Tibial artery (tissue), 4 donors: ENCODE data around the gene KRT37.

Source experiments
- DNase-seq, 2 donors: peaks; one replicate each; pipeline ENCODE4 v3.0.0-alpha.2; 2019
- H3K27ac ChIP-seq, 2 donors: fragments of 200-600 bp; sonication (generic) in 1 of 2; 1 replicate in 1 of 2; 2 replicates in 1 of 2; pipeline ENCODE4 v1.5.1; 2018 to 2019; ENCODE audit warnings: mild to moderate bottlenecking in 1 of 2
- H3K27me3 ChIP-seq, 2 donors: fragments of 200-600 bp; sonication (generic) in 1 of 2; one replicate each; pipeline versions ENCODE4 v1.5.1 to v1.6.0; 2016 to 2019
- H3K36me3 ChIP-seq, 3 donors: fragments of 200-600 bp; sonication (generic) in 2 of 3; one replicate each; pipeline ENCODE4 v1.5.1; 2016 to 2019; ENCODE audit warnings: mild to moderate bottlenecking in 2 of 3
- H3K4me1 ChIP-seq, 4 donors: fragments of 200-600 bp; sonication (generic) in 2 of 4; 1 replicate in 3 of 4; 2 replicates in 1 of 4; pipeline ENCODE4 v1.5.1; 2016 to 2019
- H3K4me3 ChIP-seq, 2 donors: fragments of 200-600 bp; sonication (generic) in 1 of 2; 1 replicate in 1 of 2; 2 replicates in 1 of 2; pipeline ENCODE4 v1.5.1; 2018 to 2019; ENCODE audit warnings: mild to moderate bottlenecking in 2 of 2
- H3K9me3 ChIP-seq, 3 donors: fragments of 200-600 bp; sonication (generic) in 1 of 3; one replicate each; pipeline ENCODE4 v1.5.1; 2016 to 2019
- intact Hi-C: fragments of 100-400 bp; cut with DNase I; formaldehyde crosslinking; loops from one replicate; pipeline ENCODE4 v1.15.0; 2023; ENCODE audit warnings: low total_unique reads
- TF ChIP-seq, protein P1 (sequence below), 2 experiments: fragments of 200-600 bp in 1 of 2; fragments of 450-650 bp in 1 of 2; IDR thresholded peaks; one replicate each; pipeline ENCODE4 v1.5.1; 2017 to 2019; ENCODE audit warnings: antibody characterized with exemption in 2 of 2, mild to moderate bottlenecking in 1 of 2, moderate library complexity in 1 of 2

KRT37 gene

DNA sequence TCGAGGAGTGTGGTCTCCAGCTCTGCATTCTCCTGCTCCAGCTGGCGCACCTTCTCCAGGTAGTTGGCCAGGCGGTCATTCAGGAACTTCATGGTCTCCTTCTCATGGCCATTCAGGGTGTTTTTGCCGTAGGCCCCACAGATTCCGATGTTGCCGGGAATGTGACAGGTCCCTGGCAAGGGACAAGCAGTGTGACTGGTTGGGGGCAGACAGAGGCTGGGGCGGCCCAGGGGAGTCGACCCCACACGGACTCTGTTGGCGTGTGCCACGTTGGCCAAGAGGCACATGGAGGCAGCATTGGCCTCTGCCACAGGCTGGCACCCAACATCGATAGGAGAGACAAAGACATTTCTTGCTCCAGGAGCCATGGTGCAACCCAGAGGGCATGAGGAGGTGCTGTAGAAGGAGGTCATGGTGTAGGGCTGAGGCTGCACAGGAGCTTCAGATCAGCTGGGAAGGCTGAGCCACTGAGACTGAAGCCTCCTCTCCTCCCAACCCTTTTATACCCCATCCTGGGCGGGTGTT, at the start of gene KRT37:
KRT37 (minus strand) TSS at position 475 of the 525 bp plus-strand sequence; CDS start at position 413, 62 bp downstream.
- intact Hi-C loops: no loop called here

GRCh38 chr17:41468346-41468745, 44.0 kb upstream of the KRT37 start:
- no peak overlapping the region for H3K4me3 ChIP-seq
- peaks cover 0 to 10% of the 10 kb centered on the region in 2 donors for H3K27me3 ChIP-seq
- no peak for DNase-seq
- peaks cover 0 to 6% (median 0%) of the 10 kb centered on the region in 3 donors for H3K9me3 ChIP-seq
- no peaks in the 10 kb centered on the region for H3K36me3 ChIP-seq
- H3K27ac ChIP-seq: no peak overlapping the region
- TF ChIP-seq, protein P1, sequence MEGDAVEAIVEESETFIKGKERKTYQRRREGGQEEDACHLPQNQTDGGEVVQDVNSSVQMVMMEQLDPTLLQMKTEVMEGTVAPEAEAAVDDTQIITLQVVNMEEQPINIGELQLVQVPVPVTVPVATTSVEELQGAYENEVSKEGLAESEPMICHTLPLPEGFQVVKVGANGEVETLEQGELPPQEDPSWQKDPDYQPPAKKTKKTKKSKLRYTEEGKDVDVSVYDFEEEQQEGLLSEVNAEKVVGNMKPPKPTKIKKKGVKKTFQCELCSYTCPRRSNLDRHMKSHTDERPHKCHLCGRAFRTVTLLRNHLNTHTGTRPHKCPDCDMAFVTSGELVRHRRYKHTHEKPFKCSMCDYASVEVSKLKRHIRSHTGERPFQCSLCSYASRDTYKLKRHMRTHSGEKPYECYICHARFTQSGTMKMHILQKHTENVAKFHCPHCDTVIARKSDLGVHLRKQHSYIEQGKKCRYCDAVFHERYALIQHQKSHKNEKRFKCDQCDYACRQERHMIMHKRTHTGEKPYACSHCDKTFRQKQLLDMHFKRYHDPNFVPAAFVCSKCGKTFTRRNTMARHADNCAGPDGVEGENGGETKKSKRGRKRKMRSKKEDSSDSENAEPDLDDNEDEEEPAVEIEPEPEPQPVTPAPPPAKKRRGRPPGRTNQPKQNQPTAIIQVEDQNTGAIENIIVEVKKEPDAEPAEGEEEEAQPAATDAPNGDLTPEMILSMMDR (IDR thresholded peaks at IDR 0.05): no peak
- H3K4me1 ChIP-seq: no peaks in the 10 kb centered on the region
- intact Hi-C loops: no loop called here

More for the DNA sequence above, at the start of gene KRT37:
- TF ChIP-seq, protein P1 (IDR thresholded peaks at IDR 0.05): no peak
- Histone ChIP-seq H3K4me1 (peaks cover 0 to 5% (median 0%) of the 10 kb centered on the region in 4 donors), H3K4me3 (no peak within 1 kb of the TSS), H3K27ac (no peak within 1 kb of the TSS), H3K27me3 (no peaks in the 10 kb centered on the region), H3K9me3 (no peaks in the 10 kb centered on the region), H3K36me3 (no peaks in the 10 kb centered on the region)
- DNase-seq: no peak

DNA sequence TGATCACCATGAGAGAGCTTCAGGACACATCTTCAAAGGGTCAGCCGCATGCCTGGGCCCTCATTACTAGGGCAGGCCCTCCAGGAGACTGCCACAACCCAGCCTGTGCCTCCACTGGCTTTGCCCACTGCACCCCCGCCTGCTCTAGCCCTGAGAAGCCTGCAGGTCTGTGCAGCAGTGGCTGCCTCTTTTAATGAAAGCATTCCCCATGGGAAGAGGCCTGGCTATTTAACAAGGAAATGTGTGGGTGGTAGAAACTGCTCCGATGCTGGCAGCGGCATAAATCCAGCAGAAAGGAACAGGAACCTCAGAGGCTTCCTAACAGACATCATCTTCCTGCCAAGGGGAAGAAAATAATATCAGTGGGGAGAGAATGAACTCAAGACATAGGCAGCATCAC, 43.2 kb upstream of the KRT37 start:
- Histone ChIP-seq H3K36me3 (no peaks in the 10 kb centered on the region), H3K27me3 (peaks cover 0 to 10% of the 10 kb centered on the region in 2 donors), H3K9me3 (peaks cover 0 to 6% (median 0%) of the 10 kb centered on the region in 3 donors), H3K4me1 (no peaks in the 10 kb centered on the region), H3K4me3 (no peak overlapping the region), H3K27ac (no peak overlapping the region)
- no peak for DNase-seq
- TF ChIP-seq, protein P1 (IDR thresholded peaks at IDR 0.05): no peak
- intact Hi-C loops: no loop called here

- TF ChIP-seq, protein P1 (IDR thresholded peaks at IDR 0.05): no peak
- intact Hi-C loops: no loop called here
- no peaks in the 10 kb centered on the region for H3K36me3 ChIP-seq
These were observed 42.6 kb upstream of the KRT37 start, which contains the start of gene KRT32 for GRCh38 chr17:41466988-41467387. Gene KRT32, minus strand, starts transcription at chr17:41467386. Its CDS starts 61 bp downstream, at chr17:41467325.

DNA sequence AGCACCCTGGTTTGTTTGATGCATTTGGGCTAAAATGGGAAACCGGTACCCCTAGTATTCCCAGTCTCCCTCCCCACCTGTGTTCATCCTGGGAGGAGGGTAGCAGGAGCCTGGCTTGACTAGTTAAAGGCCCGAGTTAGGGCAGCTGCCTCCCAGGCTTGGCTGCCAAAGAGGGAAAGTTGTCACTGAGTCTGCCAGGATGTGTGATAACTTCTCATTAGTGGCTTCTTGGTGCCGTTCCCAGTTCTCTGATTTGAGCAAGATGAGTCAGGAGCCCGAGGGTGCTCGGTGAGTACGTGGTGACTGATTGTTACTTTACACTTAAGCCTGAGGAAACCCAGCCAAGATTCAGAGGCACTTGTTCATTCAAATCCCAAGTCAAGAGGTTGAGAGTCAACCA, 40.3 kb upstream of the KRT37 start:
- TF ChIP-seq, protein P1 (IDR thresholded peaks at IDR 0.05): no peak
- Histone ChIP-seq H3K4me3 (no peak overlapping the region), H3K27ac (no peak overlapping the region), H3K4me1 (no peaks in the 10 kb centered on the region), H3K36me3 (no peaks in the 10 kb centered on the region), H3K9me3 (peaks cover 0 to 6% (median 0%) of the 10 kb centered on the region in 3 donors), H3K27me3 (peaks cover 0 to 12% of the 10 kb centered on the region in 2 donors)
- intact Hi-C loops: no loop called here
- peak in 1 of 2 donors; percentile 80 for DNase-seq

More at GRCh38 chr17:41466988-41467387, 42.6 kb upstream of the KRT37 start, which contains the start of gene KRT32:
- Histone ChIP-seq H3K27me3 (peaks cover 0 to 12% of the 10 kb centered on the region in 2 donors), H3K27ac (no peak within 1 kb of the TSS), H3K4me1 (no peaks in the 10 kb centered on the region), H3K9me3 (peaks cover 0 to 6% (median 0%) of the 10 kb centered on the region in 3 donors), H3K4me3 (no peak within 1 kb of the TSS)
- DNase-seq: no peak
